Erythroblast (primary cell): ENCODE results near the gene POLD2.

ENCODE experiments used
- GATA1 ChIP-seq: IDR thresholded peaks from 2 replicates; pipeline ENCODE4 v1.6.1; 2011; ENCODE audit warnings: low read depth, mild to moderate bottlenecking, control low read depth, low read length, moderate library complexity
- POLR2A ChIP-seq: IDR thresholded peaks from 2 replicates; pipeline ENCODE4 v1.6.1; 2011; ENCODE audit warnings: mild to moderate bottlenecking, low read length

DNA sequence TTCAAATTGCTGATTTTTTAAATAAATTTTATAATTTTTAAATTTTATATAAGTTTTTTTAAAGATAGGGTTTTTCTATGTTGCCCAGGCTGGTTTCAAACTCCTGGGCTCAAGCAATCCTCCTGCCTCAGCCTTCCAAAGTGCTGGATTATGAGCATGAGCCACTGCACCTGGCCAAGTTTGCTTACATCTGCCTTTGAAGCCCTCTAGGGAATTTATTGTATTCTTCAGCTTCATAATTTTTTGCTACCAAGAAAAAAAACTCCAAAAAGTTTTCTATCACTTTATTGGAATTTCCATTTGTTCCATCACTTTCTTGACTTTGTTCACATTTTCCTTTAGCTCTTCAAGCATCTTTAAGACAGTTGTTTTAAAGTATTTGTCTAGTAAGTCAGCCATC is 3.8 kb upstream of the POLD2 start:
- TF ChIP-seq POLR2A, result no peak
- no peak for TF ChIP-seq GATA1
